Memory B cell (primary cell): Measurements from ENCODE around the gene LYRM4.
A peak's percentile ranks its signal among the peaks of the same experiment; 100 is the strongest.

ENCODE experiments used
- ATAC-seq: fragments of 150-1000 bp; cut with Tn5 transposase; 2 replicates; pipeline ENCODE4 v1.10.0; 2021; ENCODE audit warnings: low read depth, mild to moderate bottlenecking, moderate library complexity
- DNase-seq, 2 donors: peaks; one replicate each; pipeline ENCODE4 v3.0.0; 2022; ENCODE audit warnings: low spot score in 2 of 2
- H3K27ac Mint-ChIP-seq: one replicate; pipeline ENCODE4 v1.8.0; 2022; ENCODE audit warnings: mild to moderate bottlenecking, moderate library complexity, mixed read lengths
- H3K27me3 Mint-ChIP-seq: one replicate; pipeline ENCODE4 v1.8.0; 2022; ENCODE audit warnings: mixed read lengths
- H3K36me3 Mint-ChIP-seq: one replicate; pipeline ENCODE4 v1.8.0; 2022; ENCODE audit warnings: mild to moderate bottlenecking, mixed read lengths
- H3K4me1 Mint-ChIP-seq: one replicate; pipeline ENCODE4 v1.8.0; 2022; ENCODE audit warnings: mixed read lengths
- H3K4me3 Mint-ChIP-seq: one replicate; pipeline ENCODE4 v1.8.0; 2022; ENCODE audit warnings: mild to moderate bottlenecking, moderate library complexity, mixed read lengths
- H3K9me3 Mint-ChIP-seq: one replicate; pipeline ENCODE4 v1.8.0; 2022; ENCODE audit warnings: mixed read lengths

The LYRM4 gene

DNA sequence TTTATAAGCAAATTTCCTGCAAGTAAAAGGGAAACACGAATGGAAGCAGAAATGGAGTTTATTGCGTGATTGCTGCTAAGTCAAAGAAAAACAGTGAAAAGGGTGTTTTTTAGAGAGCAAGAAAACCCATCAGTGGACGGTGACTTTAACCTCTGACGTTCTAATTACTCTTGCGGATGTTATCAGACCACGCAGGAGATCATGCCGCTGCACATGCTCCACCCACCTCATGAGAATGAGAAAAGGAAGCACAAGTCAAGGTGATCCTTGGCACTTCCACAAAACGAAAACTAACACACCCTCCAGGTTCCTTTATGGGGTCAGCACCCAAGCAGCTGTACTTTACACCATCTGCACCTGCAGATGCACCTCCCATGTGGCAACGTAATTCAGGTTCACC, 45.0 kb downstream of the LYRM4 start:
- ATAC-seq (peak; percentile 90), DNase-seq (peak in 1 of 2 donors; percentile 5)
- no peak overlapping the region for H3K4me3 Mint-ChIP-seq
- H3K4me1 Mint-ChIP-seq = peaks cover 3% of the 10 kb centered on the region
- H3K9me3 Mint-ChIP-seq = no peaks in the 10 kb centered on the region
- peaks cover 18% of the 10 kb centered on the region for H3K36me3 Mint-ChIP-seq
- no peak overlapping the region for H3K27ac Mint-ChIP-seq
- no peaks in the 10 kb centered on the region for H3K27me3 Mint-ChIP-seq

DNA sequence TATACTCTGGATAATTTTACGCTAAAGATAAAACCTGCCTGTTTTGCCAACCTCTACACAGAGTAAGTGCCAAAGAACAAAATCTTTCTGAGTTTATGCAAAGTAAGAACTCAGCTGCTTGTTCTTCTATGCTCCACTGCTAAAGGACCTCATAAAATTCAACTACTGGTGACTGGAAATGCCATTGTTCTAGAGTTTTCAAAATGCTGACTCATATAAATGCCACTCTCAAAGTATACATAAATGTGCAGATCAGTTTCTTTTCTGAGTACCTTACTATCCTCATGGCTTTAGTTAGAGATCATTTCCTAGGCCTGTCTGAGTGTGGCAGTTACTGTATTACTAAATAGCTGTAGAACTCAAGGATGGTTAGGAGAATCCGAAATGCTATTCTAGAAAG, 45.6 kb downstream of the LYRM4 start:
- H3K9me3 Mint-ChIP-seq = no peaks in the 10 kb centered on the region
- H3K36me3 Mint-ChIP-seq = peaks cover 18% of the 10 kb centered on the region
- no peaks in the 10 kb centered on the region for H3K27me3 Mint-ChIP-seq
- peaks cover 3% of the 10 kb centered on the region for H3K4me1 Mint-ChIP-seq
- H3K27ac Mint-ChIP-seq = no peak overlapping the region
- ATAC-seq (no peak), DNase-seq (no peak)
- H3K4me3 Mint-ChIP-seq = no peak overlapping the region

DNA sequence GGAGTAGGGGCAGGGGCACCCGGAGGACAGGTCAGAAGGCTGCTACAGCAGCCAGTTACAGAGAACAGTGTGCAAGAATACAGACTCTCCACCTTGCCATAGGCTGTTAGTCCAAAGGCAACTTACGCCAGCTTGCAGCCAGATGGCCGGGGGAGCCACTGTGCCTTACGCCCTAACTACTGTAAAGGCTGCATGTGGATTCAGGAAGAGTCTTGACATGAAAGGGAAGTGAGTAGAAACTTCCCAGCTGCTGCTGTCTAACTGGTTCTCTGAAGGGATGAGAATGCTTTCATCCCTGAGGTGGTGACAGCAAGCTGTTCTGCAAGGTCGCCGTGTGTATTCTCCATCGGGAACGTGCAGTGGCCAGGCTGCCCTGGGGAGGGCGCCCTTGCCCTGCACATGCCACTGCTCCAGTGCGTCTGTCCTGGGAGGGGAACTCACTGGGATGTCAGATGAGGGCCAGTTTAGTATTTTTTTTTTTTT, 46.1 kb downstream of the LYRM4 start:
- Mint-ChIP-seq H3K27ac (no peak overlapping the region), H3K9me3 (no peaks in the 10 kb centered on the region), H3K27me3 (no peaks in the 10 kb centered on the region), H3K36me3 (peaks cover 18% of the 10 kb centered on the region), H3K4me3 (no peak overlapping the region), H3K4me1 (peaks cover 3% of the 10 kb centered on the region)
- peak in 1 of 2 donors; percentile 15 for DNase-seq
- no peak for ATAC-seq

DNA sequence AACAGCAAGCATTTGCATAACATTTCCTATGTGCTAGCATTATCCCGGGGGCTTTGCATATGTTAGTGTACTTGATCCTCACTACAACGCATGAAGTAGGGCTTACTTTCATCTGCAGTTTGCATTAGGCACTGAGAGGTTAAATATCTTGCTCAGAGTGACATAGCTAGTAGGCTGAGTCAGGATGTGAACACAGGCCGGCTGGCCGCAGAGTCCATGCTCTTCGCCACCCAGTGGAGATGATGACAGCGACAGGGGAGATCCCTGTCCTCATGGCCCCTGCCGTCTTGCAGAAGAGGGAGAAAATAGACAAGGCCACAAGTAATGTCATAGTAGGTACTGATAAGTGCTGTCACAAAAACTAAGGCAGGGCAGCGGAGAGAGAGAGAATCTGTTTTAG, 46.9 kb downstream of the LYRM4 start:
- no peaks in the 10 kb centered on the region for H3K27me3 Mint-ChIP-seq
- no peak overlapping the region for H3K4me3 Mint-ChIP-seq
- peaks cover 3% of the 10 kb centered on the region for H3K4me1 Mint-ChIP-seq
- peaks cover 18% of the 10 kb centered on the region for H3K36me3 Mint-ChIP-seq
- DNase-seq (no peak), ATAC-seq (no peak)
- no peaks in the 10 kb centered on the region for H3K9me3 Mint-ChIP-seq
- H3K27ac Mint-ChIP-seq = peak overlapping the region; percentile 35

DNA sequence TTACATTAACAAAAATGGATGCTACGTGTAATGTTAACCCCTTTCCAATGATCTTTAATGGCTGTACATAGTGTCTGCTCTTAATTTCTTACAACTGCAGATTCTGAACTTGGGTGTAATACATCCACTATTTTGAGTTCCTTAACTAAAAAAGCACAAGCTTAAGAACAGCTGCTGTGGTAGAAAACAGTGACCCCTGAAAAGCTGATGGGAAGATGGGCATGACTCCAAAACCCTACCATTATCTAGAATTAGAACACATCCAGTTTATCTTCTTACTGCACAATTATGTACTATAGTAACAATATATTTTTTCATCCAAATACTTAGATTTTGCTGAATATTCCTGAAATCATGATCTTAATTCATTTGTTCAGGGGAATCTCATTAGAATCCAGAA, 49.3 kb downstream of the LYRM4 start:
- Mint-ChIP-seq H3K27ac (no peak overlapping the region), H3K9me3 (no peaks in the 10 kb centered on the region), H3K4me3 (no peak overlapping the region), H3K4me1 (peaks cover 14% of the 10 kb centered on the region), H3K36me3 (peaks cover 18% of the 10 kb centered on the region), H3K27me3 (no peaks in the 10 kb centered on the region)
- DNase-seq (no peak), ATAC-seq (no peak)

DNA sequence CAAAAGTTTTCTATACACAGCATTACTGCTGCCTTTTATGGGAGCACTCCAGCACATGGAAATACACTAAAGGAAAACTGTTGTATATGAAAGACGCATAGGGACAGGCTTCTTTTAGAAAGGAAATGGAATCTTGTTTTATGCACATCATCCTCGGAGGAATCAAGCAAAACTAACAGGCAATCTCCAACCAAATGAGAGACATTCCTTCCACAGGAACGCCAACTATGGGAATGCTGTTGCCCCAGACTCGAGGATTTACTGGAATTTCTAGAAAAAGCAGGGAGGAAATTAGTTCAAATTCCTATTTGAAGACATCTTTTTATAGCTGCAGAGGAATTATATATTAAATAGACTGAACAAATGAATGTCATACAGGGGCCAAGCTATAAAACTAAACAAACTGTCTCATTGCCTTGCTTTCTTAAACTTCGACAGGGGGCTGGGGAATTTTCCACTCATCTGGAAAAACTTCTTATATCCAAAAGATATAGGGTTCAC, 52.2 kb downstream of the LYRM4 start:
- no peaks in the 10 kb centered on the region for H3K9me3 Mint-ChIP-seq
- DNase-seq (no peak), ATAC-seq (no peak)
- H3K4me3 Mint-ChIP-seq = no peak overlapping the region
- H3K4me1 Mint-ChIP-seq = peaks cover 14% of the 10 kb centered on the region
- H3K27me3 Mint-ChIP-seq = no peaks in the 10 kb centered on the region
- peak overlapping the region; percentile 92 for H3K27ac Mint-ChIP-seq
- H3K36me3 Mint-ChIP-seq = peaks cover 11% of the 10 kb centered on the region

DNA sequence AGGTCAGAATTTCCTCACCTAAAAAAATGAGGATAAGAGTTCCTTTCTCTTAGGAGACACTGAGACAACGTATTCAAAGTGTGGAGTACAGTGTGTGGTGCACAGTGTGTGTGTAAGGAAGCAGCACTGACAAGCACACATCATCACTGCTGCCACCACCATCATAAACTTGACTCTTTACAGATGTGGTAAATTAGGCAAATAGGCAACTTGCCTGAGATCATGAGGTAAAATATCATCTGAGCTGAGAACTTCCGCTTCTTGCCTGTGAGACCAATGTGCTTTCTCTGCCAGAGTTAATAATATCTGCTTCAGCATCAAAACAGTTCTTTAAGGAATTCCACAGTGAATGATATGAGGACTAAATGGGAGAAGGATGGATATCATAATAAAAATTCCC, 52.7 kb downstream of the LYRM4 start:
- peaks cover 14% of the 10 kb centered on the region for H3K4me1 Mint-ChIP-seq
- H3K27ac Mint-ChIP-seq = peak overlapping the region; percentile 92
- H3K4me3 Mint-ChIP-seq = no peak overlapping the region
- peaks cover 7% of the 10 kb centered on the region for H3K36me3 Mint-ChIP-seq
- peak; percentile 99 for ATAC-seq
- peak in 1 of 2 donors; percentile 34 for DNase-seq
- no peaks in the 10 kb centered on the region for H3K9me3 Mint-ChIP-seq
- H3K27me3 Mint-ChIP-seq = no peaks in the 10 kb centered on the region

DNA sequence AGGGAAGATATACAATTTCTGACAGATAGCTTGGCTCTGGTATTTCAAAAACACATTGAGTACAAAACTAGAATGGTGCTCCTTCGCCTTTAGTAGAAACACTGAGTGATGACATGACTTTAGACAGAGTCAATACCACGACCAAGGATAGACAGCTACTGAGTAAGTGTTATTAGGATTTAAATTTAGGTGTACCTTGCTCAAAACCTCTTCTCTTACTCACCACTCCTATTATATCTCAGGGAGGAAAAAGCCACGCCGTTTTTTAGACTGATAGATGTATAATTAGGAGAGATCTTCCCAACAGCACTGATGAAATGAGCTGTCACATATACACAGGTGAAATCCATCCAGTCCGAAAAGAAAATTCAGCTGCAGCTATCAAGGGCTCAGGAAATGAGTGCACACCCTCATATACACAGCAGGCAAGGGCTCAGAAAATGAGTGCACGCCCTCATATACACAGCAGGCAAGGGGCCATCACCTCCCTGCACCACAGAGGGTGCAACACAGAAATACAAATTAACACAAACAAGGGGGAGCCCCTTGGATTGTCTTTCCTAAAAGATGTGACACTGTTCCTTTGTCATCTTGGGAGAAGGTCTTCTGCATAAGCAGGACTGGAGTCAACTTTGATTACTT, 53.7 kb downstream of the LYRM4 start:
- peak overlapping the region; percentile 92 for H3K27ac Mint-ChIP-seq
- no peak for DNase-seq

DNA sequence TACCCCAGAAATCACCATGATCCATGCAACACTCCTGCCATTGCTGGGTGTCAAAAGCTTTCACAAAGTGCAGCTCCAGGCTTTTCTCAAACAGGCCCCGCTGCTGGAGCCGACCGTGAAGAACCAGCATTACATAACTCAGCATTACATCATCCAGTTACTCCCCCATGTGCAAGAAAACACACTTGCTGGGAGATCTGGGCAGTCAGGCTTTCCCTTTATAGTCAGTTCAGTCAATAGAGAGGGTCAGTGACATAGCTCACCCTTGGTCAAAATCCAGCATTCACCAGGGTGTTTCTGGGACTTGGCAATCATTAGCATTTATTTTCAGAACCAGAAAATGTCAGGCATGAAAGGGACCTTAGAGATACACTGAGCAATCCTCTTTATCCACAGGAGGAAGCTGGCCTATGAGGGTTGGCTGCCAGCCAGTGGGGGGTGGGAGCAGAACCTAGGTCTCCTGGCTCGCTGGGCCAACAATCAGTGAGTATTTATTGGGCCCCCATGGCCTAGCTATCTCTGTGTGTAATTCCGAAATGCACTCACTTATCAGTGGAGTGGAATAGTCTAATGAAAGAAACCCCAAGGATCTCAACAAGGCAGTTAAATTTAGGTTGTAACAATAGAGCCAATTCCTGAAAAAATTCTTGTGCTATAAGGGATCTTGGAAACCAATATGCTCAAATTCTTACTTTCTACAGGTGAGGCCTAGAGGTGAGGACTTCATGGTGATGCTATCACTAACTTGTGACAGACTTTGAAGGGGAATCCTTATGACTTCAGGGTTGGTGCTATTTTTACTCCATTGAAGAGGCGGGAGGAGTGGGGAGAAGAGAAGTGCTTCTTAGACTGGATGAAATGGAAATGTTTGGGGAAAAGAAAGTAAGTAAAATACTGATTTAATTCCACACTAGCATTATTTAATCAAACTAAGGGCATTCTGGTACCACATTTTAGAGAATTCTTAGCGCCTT, 54.6 kb downstream of the LYRM4 start:
- Mint-ChIP-seq H3K4me3 (no peak overlapping the region), H3K36me3 (no peaks in the 10 kb centered on the region), H3K4me1 (peaks cover 12% of the 10 kb centered on the region), H3K27me3 (no peaks in the 10 kb centered on the region), H3K9me3 (no peaks in the 10 kb centered on the region), H3K27ac (no peak overlapping the region)
- ATAC-seq (no peak), DNase-seq (no peak)

More for the DNA sequence above, 53.7 kb downstream of the LYRM4 start:
- no peaks in the 10 kb centered on the region for H3K36me3 Mint-ChIP-seq
- no peak for ATAC-seq
- no peaks in the 10 kb centered on the region for H3K9me3 Mint-ChIP-seq
- no peaks in the 10 kb centered on the region for H3K27me3 Mint-ChIP-seq
- no peak overlapping the region for H3K4me3 Mint-ChIP-seq
- peaks cover 14% of the 10 kb centered on the region for H3K4me1 Mint-ChIP-seq

DNA sequence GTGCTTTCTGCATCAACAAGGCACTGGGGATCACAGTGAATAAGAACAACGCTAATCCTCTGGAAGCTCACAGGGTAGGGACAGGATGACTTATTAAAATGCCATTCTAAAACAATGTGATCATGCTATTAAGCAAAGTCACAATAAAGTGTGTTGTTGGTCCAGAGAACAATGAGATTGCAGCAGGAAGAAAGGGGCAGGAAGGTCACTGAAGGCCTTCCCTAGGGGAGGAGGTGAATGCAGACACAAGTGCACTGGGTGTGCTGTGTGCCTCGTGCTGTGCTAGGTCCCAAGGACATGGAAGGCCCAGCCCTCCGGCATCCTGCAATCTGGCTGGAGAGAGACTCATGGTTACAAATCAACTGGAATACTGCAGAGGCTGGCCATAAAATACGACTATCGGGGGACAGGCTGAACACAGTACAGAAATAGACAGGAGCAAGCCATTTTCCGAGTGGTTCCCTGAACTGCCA, 55.7 kb downstream of the LYRM4 start:
- H3K27ac Mint-ChIP-seq = no peak overlapping the region
- no peaks in the 10 kb centered on the region for H3K36me3 Mint-ChIP-seq
- H3K4me1 Mint-ChIP-seq = peaks cover 12% of the 10 kb centered on the region
- no peak overlapping the region for H3K4me3 Mint-ChIP-seq
- ATAC-seq (no peak), DNase-seq (no peak)
- H3K9me3 Mint-ChIP-seq = no peaks in the 10 kb centered on the region
- no peaks in the 10 kb centered on the region for H3K27me3 Mint-ChIP-seq

DNA sequence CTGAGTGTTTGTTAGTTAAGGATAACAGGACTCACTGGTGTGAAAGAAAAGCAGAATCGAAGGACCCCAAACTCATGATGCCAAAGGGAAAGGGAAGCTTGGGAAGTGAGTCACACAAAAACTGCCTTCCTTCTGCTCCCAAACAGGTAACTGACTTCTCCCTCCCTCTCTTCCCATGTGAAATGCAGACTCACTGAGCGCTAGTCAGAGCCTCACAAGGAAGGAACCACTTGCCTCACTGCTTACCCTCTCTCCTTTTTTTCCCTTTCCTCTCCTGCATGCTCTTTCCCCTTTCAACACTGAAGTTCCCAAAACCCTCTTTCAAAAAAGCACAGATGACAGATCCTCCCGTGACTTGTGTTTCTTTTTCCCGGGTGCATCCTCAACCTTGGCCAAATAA, 56.4 kb downstream of the LYRM4 start:
- Mint-ChIP-seq H3K9me3 (no peaks in the 10 kb centered on the region), H3K4me1 (peaks cover 12% of the 10 kb centered on the region), H3K4me3 (no peak overlapping the region), H3K36me3 (no peaks in the 10 kb centered on the region), H3K27me3 (no peaks in the 10 kb centered on the region), H3K27ac (no peak overlapping the region)
- DNase-seq (no peak), ATAC-seq (no peak)

DNA sequence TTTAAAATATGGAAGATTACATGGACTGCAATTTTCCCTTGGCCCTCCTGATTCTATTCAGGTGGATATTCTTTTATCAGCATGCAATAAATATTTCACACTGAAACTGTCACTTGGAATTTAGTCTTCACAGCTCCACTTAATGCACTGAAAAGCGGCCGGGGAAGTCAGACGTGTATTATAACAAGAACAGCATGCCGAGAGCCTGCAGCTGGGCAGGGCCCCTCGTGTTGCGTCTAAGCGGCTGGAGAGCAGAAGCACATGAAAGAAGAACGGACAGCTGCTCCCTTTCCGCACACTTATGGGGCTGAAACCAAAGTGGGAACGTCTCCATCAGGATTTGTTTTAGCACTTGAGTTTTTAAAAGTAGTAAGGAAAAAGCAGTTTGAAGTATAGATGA, 57.2 kb downstream of the LYRM4 start:
- Mint-ChIP-seq H3K27ac (no peak overlapping the region), H3K36me3 (no peaks in the 10 kb centered on the region), H3K4me3 (no peak overlapping the region), H3K27me3 (no peaks in the 10 kb centered on the region), H3K4me1 (peaks cover 12% of the 10 kb centered on the region), H3K9me3 (no peaks in the 10 kb centered on the region)
- ATAC-seq (no peak), DNase-seq (no peak)

DNA sequence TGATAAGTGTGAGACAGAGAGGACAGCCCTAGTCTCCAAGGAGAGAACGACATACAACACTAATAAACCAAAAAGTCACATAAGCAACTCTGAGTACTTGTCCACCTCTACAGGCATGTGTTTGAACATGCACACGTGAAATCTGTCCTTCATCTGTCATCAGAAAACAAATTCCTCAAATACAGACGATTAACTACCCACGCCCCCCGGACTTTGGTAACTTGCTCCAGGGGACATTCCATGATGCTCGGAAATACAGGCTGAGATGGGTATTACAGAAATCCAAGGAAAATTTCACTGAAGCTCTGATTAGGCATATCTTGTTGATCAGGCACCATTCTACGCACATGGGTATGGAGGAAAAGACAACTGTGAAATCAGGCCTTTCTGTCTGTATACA, 57.8 kb downstream of the LYRM4 start:
- Mint-ChIP-seq H3K4me1 (peaks cover 6% of the 10 kb centered on the region), H3K9me3 (no peaks in the 10 kb centered on the region), H3K27me3 (no peaks in the 10 kb centered on the region), H3K36me3 (no peaks in the 10 kb centered on the region), H3K4me3 (no peak overlapping the region), H3K27ac (no peak overlapping the region)
- ATAC-seq = no peak
- no peak for DNase-seq

DNA sequence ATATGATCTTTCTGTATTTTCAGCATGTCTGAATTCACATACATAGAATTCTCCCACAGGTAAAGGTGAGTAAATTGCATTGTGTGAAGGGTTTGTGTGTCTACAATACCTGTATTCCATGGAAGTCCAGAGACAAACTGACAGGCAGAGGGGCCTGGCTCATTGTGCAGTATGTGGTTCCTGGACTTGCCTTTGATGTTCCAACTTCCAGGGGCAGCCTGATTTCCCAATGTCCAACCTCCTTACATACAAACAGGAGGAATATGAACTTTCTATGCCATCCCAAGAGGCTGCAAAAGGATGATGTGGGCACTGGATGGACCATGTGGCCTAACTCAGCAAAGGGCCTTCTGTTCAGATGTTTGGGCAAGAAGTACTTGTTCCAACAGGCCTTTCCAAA, 58.5 kb downstream of the LYRM4 start:
- ATAC-seq (no peak), DNase-seq (no peak)
- peaks cover 2% of the 10 kb centered on the region for H3K36me3 Mint-ChIP-seq
- H3K4me3 Mint-ChIP-seq = no peak overlapping the region
- H3K9me3 Mint-ChIP-seq = no peaks in the 10 kb centered on the region
- no peaks in the 10 kb centered on the region for H3K27me3 Mint-ChIP-seq
- H3K27ac Mint-ChIP-seq = no peak overlapping the region
- no peaks in the 10 kb centered on the region for H3K4me1 Mint-ChIP-seq
